OCI-LY7 (cell line): ENCODE results near the gene PPP1R9A. TPM values are rescaled to one million over a fixed set of nuclear protein-coding genes. Genes with fewer than 3 reads are reported as not detected.

Experiments
- BruUV-seq: library from RNA; stranded (reverse); fragments of 400-500 nt; replicated peaks from 2 replicates; lab custom pipeline; 2021; lab: Mats Ljungman, UMichigan
- CTCF ChIA-PET: fragments of 300-600 bp; sonication (Branson Sonifier 250); formaldehyde crosslinking; loops from one replicate; lab custom pipeline; 2022; ENCODE audit warnings: antibody characterized with exemption; ENCODE audit not compliant: unreplicated experiment; lab: Charles Lee
- POLR2A ChIA-PET: fragments of 300-600 bp; sonication (Branson Sonifier 250); formaldehyde crosslinking; loops from one replicate; lab custom pipeline; 2022; ENCODE audit warnings: antibody characterized with exemption; lab: Charles Lee
- DNase-seq: peaks from one replicate; pipeline ENCODE4 v3.0.0-alpha.2; 2015; ENCODE audit warnings: low spot score
- H2AFZ ChIP-seq: fragments of 200-600 bp; sonication (generic), shearing (Covaris generic); 2 replicates; pipeline ENCODE4 v1.6.1; 2014; ENCODE audit warnings: mild to moderate bottlenecking, antibody characterized with exemption, low read length, moderate library complexity
- H3K27ac ChIP-seq: fragments of 200-600 bp; sonication (generic); 2 replicates; pipeline ENCODE4 v1.5.1; 2014; ENCODE audit warnings: mixed run types, low read depth, mild to moderate bottlenecking, moderate library complexity, low read length, inconsistent platforms; ENCODE audit not compliant: poor library complexity, severe bottlenecking
- H3K36me3 ChIP-seq: fragments of 200-600 bp; sonication (generic); 2 replicates; pipeline ENCODE4 v1.6.1; 2014; ENCODE audit warnings: mild to moderate bottlenecking, antibody characterized with exemption, low read length, moderate library complexity, mixed read lengths; ENCODE audit not compliant: insufficient read depth
- H3K4me1 ChIP-seq: fragments of 200-600 bp; sonication (generic); 2 replicates; pipeline ENCODE4 v1.5.1; 2014; ENCODE audit warnings: mild to moderate bottlenecking, low read length; ENCODE audit not compliant: insufficient read depth, poor library complexity, severe bottlenecking
- H3K4me2 ChIP-seq: fragments of 200-600 bp; sonication (generic); 2 replicates; pipeline ENCODE4 v1.6.1; 2014; ENCODE audit warnings: mild to moderate bottlenecking, low read length
- H3K4me3 ChIP-seq: fragments of 200-600 bp; sonication (generic); 2 replicates; pipeline ENCODE4 v1.5.1; 2014; ENCODE audit warnings: mild to moderate bottlenecking, low read depth, low read length; ENCODE audit not compliant: poor library complexity, severe bottlenecking
- H3K79me2 ChIP-seq: fragments of 200-600 bp; sonication (generic); 2 replicates; pipeline ENCODE4 v1.6.1; 2016; ENCODE audit warnings: low read depth, mild to moderate bottlenecking, low read length, moderate library complexity, mixed read lengths; ENCODE audit not compliant: insufficient read depth
- H3K9me2 ChIP-seq: fragments of 200-600 bp; sonication (generic); 2 replicates; pipeline ENCODE4 v1.6.1; 2016; ENCODE audit warnings: mild to moderate bottlenecking, low read length, mixed read lengths; ENCODE audit not compliant: insufficient read depth
- H3K9me3 ChIP-seq: fragments of 200-600 bp; sonication (generic); 2 replicates; pipeline ENCODE4 v1.6.1; 2014; ENCODE audit warnings: mild to moderate bottlenecking, mixed run types, low read length, mixed read lengths
- H4K20me1 ChIP-seq: fragments of 200-600 bp; sonication (generic); 2 replicates; pipeline ENCODE4 v1.6.1; 2014; ENCODE audit warnings: mild to moderate bottlenecking, antibody characterized with exemption, low read length, moderate library complexity, mixed read lengths; ENCODE audit not compliant: insufficient read depth
- CTCF ChIP-seq: fragments of 200-600 bp; sonication (generic); conservative IDR thresholded peaks from 2 replicates; pipeline ENCODE4 v1.5.1; 2014; ENCODE audit warnings: mild to moderate bottlenecking, antibody characterized with exemption, low read length, moderate library complexity, mixed read lengths
- EZH2phosphoT487 ChIP-seq: fragments of 200-600 bp; sonication (generic); IDR thresholded peaks from 2 replicates; pipeline ENCODE4 v1.6.1; 2018; ENCODE audit warnings: low read depth, borderline replicate concordance, mild to moderate bottlenecking, mixed run types, antibody characterized with exemption, low read length, moderate library complexity, mixed read lengths
- intact Hi-C: fragments of 100-400 bp; cut with micrococcal nuclease; formaldehyde crosslinking; loops from one replicate; pipeline ENCODE4 v1.10.0; 2022; ENCODE audit not compliant: unreplicated experiment
- total RNA-seq, 2 experiments: library from RNA; depleted of rRNA in 1 of 2; stranded (reverse); fragments of >200 nt in 1 of 2; shearing (Covaris generic) in 1 of 2; gene quantifications; 2 replicates each; pipeline ENCODE4 v1.2.3, GENCODE V29; 2014 to 2022

PPP1R9A gene
- total RNA-seq, 2 experiments from 2014 or later, result not detected

DNA sequence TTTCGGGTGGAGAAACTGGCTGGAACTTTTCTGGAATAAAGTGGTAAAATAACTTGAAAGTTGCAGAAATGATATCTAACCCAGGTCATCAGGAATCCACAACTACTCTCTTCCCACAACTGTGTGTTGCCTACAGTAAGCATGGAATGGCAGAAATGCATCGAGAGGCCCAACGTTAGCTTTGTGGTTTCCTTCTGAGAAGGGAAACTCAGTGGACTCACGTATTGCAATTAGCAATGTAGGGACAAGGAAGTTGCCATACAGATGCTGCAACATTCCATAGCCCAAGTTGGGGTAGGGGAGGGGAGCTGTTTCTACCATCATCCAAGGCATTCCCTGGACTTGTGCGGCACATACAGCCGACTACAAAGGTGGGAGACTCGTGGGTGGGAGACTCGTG is 415.0 kb downstream of the PPP1R9A start:
- Histone ChIP-seq H3K4me1 (no peaks in the 10 kb centered on the region), H3K4me2 (no peak overlapping the region), H3K9me3 (no peaks in the 10 kb centered on the region), H3K9me2 (no peaks in the 10 kb centered on the region), H3K27ac (no peak overlapping the region), H3K36me3 (no peaks in the 10 kb centered on the region), H4K20me1 (no peaks in the 10 kb centered on the region), H3K79me2 (no peaks in the 10 kb centered on the region), H3K4me3 (no peak overlapping the region), H2AFZ (no peak overlapping the region)
- CTCF ChIA-PET, result no interaction called here
- no peak for DNase-seq
- BruUV-seq, result no TSS peak
- POLR2A ChIA-PET, result interaction anchor here (0.7 kb wide), 1 partner anchor 169 kb away, joined by 3 read pairs; no protein-coding TSS in a partner anchor
- intact Hi-C loops, result no loop called here
- TF ChIP-seq EZH2phosphoT487 (no peak), CTCF (no peak)

DNA sequence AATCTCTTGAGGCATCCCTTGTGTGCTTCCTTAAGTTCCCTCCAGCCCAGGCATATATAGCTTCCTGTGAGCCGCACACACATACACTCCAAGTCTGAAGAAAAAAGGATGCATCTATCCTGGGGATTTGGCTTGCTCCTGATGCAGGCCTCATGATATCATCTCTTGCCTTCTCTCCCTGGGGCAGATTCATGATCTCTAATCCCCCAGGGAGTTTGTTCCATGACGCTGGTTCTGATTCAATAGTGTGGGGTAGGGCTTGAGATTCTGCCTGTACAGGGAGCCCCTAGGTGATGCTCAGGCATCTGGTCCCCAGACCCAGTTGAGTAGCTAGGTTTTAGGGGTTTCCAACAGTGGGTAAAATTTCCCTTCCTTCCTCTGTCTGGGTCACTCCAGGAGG is 415.5 kb downstream of the PPP1R9A start:
- Histone ChIP-seq H3K27ac (no peak overlapping the region), H3K4me3 (no peak overlapping the region), H2AFZ (no peak overlapping the region), H3K4me2 (no peak overlapping the region), H3K79me2 (no peaks in the 10 kb centered on the region), H4K20me1 (no peaks in the 10 kb centered on the region), H3K9me3 (no peaks in the 10 kb centered on the region), H3K9me2 (no peaks in the 10 kb centered on the region), H3K36me3 (no peaks in the 10 kb centered on the region), H3K4me1 (no peaks in the 10 kb centered on the region)
- ChIA-PET CTCF (no interaction called here), POLR2A (interaction anchor here (0.7 kb wide), 2 partner anchors 13 to 168 kb away, joined by 3 to 6 read pairs; no protein-coding TSS in a partner anchor)
- no peak for TF ChIP-seq CTCF
- TF ChIP-seq EZH2phosphoT487, result no peak
- DNase-seq, result no peak
- intact Hi-C loops, result no loop called here
- BruUV-seq, result no TSS peak

GRCh38 chr7:95323410-95324129 is 416.2 kb downstream of the PPP1R9A start:
- Histone ChIP-seq H3K4me2 (no peak overlapping the region), H3K27ac (no peak overlapping the region), H3K79me2 (no peaks in the 10 kb centered on the region), H3K9me3 (no peaks in the 10 kb centered on the region), H3K9me2 (no peaks in the 10 kb centered on the region), H3K4me3 (no peak overlapping the region), H3K4me1 (no peaks in the 10 kb centered on the region), H3K36me3 (no peaks in the 10 kb centered on the region), H2AFZ (no peak overlapping the region), H4K20me1 (no peaks in the 10 kb centered on the region)
- intact Hi-C loops, result no loop called here
- BruUV-seq, result no TSS peak
- no peak for TF ChIP-seq EZH2phosphoT487
- ChIA-PET POLR2A (interaction anchor here (0.5 to 0.7 kb wide), 2 partner anchors 14 to 20 kb away, joined by 5 to 6 read pairs; no protein-coding TSS in a partner anchor), CTCF (no interaction called here)
- no peak for DNase-seq
